Heart right ventricle (tissue), 16 donors: ENCODE results near the gene C1QTNF6. TPM values are rescaled to one million over a fixed set of nuclear protein-coding genes. Genes with fewer than 3 reads are reported as not detected.

ENCODE experiments used
- ATAC-seq, 8 donors: fragments of 200-7000 bp; cut with Tn5 transposase; one replicate each; pipeline ENCODE4 v1.9.1; 2020; ENCODE audit warnings: mild to moderate bottlenecking in 8 of 8, moderate library complexity in 8 of 8, moderate number of reproducible peaks in 1 of 8
- DNase-seq, 2 donors: peaks; one replicate each; pipeline ENCODE4 v3.0.0-alpha.2; 2020
- H3K27ac ChIP-seq, 10 donors: fragments of 200-600 bp; sonication (generic) in 2 of 10; one replicate each; pipeline versions ENCODE4 v1.5.0 to v1.8.0; 2020 to 2022; ENCODE audit warnings: mild to moderate bottlenecking in 3 of 10
- H3K27me3 ChIP-seq, 7 donors: fragments of 200-600 bp; one replicate each; pipeline ENCODE4 v1.8.0; 2021 to 2022; ENCODE audit warnings: mild to moderate bottlenecking in 2 of 7
- H3K36me3 ChIP-seq, 9 donors: fragments of 200-600 bp; sonication (generic) in 1 of 9; one replicate each; pipeline versions ENCODE4 v1.5.0 to v1.8.0; 2020 to 2022; ENCODE audit warnings: mild to moderate bottlenecking in 2 of 9
- H3K4me1 ChIP-seq, 9 donors: fragments of 200-600 bp; sonication (generic) in 1 of 9; one replicate each; pipeline versions ENCODE4 v1.5.0 to v1.8.0; 2020 to 2022; ENCODE audit warnings: mild to moderate bottlenecking in 4 of 9
- H3K4me3 ChIP-seq, 10 donors: fragments of 200-600 bp; sonication (generic) in 2 of 10; one replicate each; pipeline versions ENCODE4 v1.5.0 to v1.8.0; 2020 to 2022; ENCODE audit warnings: mild to moderate bottlenecking in 7 of 10, moderate library complexity in 2 of 10
- H3K9me3 ChIP-seq, 11 donors: fragments of 200-600 bp in 10 of 11; sonication (generic) in 2 of 11; one replicate each; pipeline versions ENCODE4 v1.5.0 to v1.8.0; 2013 to 2022; ENCODE audit warnings: mild to moderate bottlenecking in 2 of 11, control low read depth in 1 of 11, moderate library complexity in 1 of 11
- WGBS, 2 donors: extraction: QIAGEN DNeasy Blood & Tissue Kit; methylation state at CpG; one replicate each; pipeline ENCODE4 v1.1.7; 2013; ENCODE audit warnings: inconsistent platforms in 1 of 2; 5-methylcytosine and 5-hydroxymethylcytosine counted together
- intact Hi-C, 10 donors: fragments of 100-400 bp; cut with DNase I; formaldehyde crosslinking; loops; one replicate each; pipeline versions ENCODE4 v1.11.1 to v1.14.2; 2022
- polyA plus RNA-seq, 2 donors: library from polyadenylated mRNA; stranded (reverse); fragments of 200-250 nt; gene quantifications; one replicate each; pipeline ENCODE4 v1.2.3, GENCODE V29; 2013
- total RNA-seq, 10 donors: library from RNA; stranded (reverse); fragmentation: NEBNext Ultra II Directional in 3 of 10; extraction: Animal tissue kit (Norgen Biotek cat#: 25700) in 3 of 10; gene quantifications; one replicate each; pipeline versions ENCODE4 v1.2.1 to v1.2.4, GENCODE V29; 2021 to 2023
- TF ChIP-seq, protein P1 (sequence below), 9 donors: fragments of 200-600 bp; sonication (generic) in 2 of 9; IDR thresholded peaks; one replicate each; pipeline versions ENCODE4 v1.5.0 to v1.8.0; 2021 to 2022; ENCODE audit warnings: antibody characterized with exemption in 9 of 9, mild to moderate bottlenecking in 5 of 9, moderate library complexity in 1 of 9
- donor health status: Arrhythmogenic right ventricular cardiomyopathy.
- donor health status: ischemic (EF 13 %, LVEDD 7.1; RV severe dilation, severe dysfunction).
- donor health status: healthy with polysubstance abuse.
- donor health status: DM: no; HTN: yes; CAD: no.
- donor health status: DM: no; HTN: no; CAD: no.
- donor health status: ischemic (EF 25% LVEDD 6.9; RV normal size, moderate dysfunction).
- donor health status: ischemic (EF 25% LVEDD 5.7; RV mildly dilated, moderate dysfunction).
- donor health status: healthy.
- donor health status: DM: yes; HTN: yes; CAD: no.
- donor health status: Ischemic cardiomyopathy.
- donor health status: ischemic (EF 35%, LVEDD 5.7; RV mildly dilated, moderate dysfunction).
- donor health status: nonischemic (EF 11% LVEDD 7.7; RV severe dilation, severe dysfunction).
- donor health status: DM: yes; HTN: yes; CAD: no.
- donor health status: PGD.
- donor health status: ischemic (EF 29% LVEDD 5.4; RV normal size, mild dysfunction).
- donor health status: nonischemic (EF 23%, LVEDD 6.1; RV moderate dilation, normal function).

Gene C1QTNF6
- total and polyA plus RNA-seq, 12 donors = 0.51 to 6.4 (median 1.5) TPM

DNA sequence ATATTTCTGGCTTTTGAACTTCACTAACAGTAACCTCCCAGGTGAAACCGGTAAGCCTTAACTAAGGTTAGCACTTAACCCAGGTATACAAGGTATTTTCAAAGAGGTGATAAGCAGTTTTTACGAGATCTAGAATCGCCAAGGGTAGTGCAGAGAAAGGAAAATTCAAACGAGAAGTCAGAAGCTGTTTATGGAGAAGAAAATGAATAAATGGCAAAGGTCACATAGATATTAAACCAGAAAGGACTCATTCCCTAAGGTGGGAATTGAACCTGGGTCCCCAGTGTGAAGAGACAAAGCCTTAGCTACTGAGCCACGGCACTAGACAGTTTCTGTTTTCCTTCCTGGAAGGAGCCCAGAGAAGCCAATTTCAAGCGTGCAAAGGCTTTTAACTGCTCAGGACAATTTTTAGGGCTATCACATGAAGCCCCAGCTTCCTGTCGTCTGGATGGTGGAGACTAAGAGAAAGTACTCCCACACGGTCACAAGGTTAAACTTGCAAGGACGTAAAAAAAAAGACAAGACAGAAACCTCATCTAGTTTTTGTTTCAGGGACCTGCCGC, 5.7 kb upstream of the C1QTNF6 start:
- peaks cover 24 to 65% (median 56%) of the 10 kb centered on the region in 9 donors for H3K4me1 ChIP-seq
- DNase-seq = no peak

DNA sequence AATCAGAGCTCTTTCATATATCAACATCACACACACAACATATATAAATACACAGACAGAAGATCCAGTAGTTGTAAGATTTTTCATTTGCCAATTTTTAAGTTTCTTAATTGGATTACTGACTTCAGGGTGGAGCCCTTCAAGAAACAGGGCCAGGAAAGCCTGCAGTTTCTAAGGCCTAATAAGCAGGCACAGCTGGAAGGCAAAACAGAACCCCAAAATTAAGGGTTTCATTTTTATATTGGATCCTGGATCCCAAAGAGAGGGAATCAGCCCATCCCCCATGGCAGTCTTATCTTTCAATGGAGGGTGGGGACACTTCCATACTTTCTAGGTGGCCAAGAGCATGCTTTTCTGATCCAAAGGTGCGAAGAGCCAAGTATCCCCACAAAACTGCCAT, 4.7 kb upstream of the C1QTNF6 start:
- Histone ChIP-seq H3K36me3 (no peaks in the 10 kb centered on the region), H3K27ac (peak overlapping the region in 3 of 10 donors; percentile 26 to 63 (median 57)), H3K4me3 (no peak overlapping the region), H3K27me3 (no peaks in the 10 kb centered on the region), H3K4me1 (peaks cover 25 to 67% (median 56%) of the 10 kb centered on the region in 9 donors), H3K9me3 (no peaks in the 10 kb centered on the region)
- no peak for DNase-seq
- TF ChIP-seq, protein P1, sequence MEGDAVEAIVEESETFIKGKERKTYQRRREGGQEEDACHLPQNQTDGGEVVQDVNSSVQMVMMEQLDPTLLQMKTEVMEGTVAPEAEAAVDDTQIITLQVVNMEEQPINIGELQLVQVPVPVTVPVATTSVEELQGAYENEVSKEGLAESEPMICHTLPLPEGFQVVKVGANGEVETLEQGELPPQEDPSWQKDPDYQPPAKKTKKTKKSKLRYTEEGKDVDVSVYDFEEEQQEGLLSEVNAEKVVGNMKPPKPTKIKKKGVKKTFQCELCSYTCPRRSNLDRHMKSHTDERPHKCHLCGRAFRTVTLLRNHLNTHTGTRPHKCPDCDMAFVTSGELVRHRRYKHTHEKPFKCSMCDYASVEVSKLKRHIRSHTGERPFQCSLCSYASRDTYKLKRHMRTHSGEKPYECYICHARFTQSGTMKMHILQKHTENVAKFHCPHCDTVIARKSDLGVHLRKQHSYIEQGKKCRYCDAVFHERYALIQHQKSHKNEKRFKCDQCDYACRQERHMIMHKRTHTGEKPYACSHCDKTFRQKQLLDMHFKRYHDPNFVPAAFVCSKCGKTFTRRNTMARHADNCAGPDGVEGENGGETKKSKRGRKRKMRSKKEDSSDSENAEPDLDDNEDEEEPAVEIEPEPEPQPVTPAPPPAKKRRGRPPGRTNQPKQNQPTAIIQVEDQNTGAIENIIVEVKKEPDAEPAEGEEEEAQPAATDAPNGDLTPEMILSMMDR (IDR thresholded peaks at IDR 0.05) = no peak
- 93 to 98% methylated on average over 1 of the region's 1 CpG for WGBS, 2 donors
- ATAC-seq = no peak
- intact Hi-C loops = no loop called here

More for the DNA sequence above, 5.7 kb upstream of the C1QTNF6 start:
- Histone ChIP-seq H3K9me3 (no peaks in the 10 kb centered on the region), H3K4me3 (no peak overlapping the region), H3K27me3 (no peaks in the 10 kb centered on the region), H3K36me3 (no peaks in the 10 kb centered on the region), H3K27ac (peak overlapping the region in 7 of 10 donors; percentile 17 to 63 (median 41))
- ATAC-seq = no peak
- WGBS, 2 donors = 50 to 54% methylated on average over 10 of the region's 10 CpGs
- TF ChIP-seq, protein P1 (IDR thresholded peaks at IDR 0.05) = no peak
- intact Hi-C loops = no loop called here

DNA sequence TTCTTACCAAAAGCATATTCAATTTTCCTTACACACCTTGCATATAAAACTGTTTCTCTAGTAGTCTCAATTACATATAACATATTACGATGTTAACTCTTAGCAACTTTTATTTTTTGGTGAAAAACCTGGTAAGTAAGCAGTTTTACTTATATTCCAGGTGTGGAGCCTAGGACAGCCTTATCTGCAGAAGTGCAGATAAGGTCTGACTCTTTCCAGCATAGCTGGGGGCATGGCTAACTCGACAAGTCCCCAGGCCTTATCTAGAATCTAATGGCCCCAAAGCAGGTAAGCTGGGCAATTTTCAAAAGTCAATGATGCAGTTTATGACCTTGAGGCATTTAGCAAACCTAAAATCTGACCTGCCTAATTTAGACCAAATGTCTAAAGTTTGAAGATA, 4.2 kb upstream of the C1QTNF6 start:
- no peak for DNase-seq
- ATAC-seq = no peak
- 82% methylated on average over 2 of the region's 2 CpGs for WGBS, 2 donors
- H3K9me3 ChIP-seq = no peaks in the 10 kb centered on the region
- H3K27ac ChIP-seq = no peak overlapping the region
- no peak overlapping the region for H3K4me3 ChIP-seq
- TF ChIP-seq, protein P1 (IDR thresholded peaks at IDR 0.05) = no peak
- no peaks in the 10 kb centered on the region for H3K36me3 ChIP-seq
- no peaks in the 10 kb centered on the region for H3K27me3 ChIP-seq
- intact Hi-C loops = no loop called here
- H3K4me1 ChIP-seq = peaks cover 21 to 67% (median 56%) of the 10 kb centered on the region in 9 donors

DNA sequence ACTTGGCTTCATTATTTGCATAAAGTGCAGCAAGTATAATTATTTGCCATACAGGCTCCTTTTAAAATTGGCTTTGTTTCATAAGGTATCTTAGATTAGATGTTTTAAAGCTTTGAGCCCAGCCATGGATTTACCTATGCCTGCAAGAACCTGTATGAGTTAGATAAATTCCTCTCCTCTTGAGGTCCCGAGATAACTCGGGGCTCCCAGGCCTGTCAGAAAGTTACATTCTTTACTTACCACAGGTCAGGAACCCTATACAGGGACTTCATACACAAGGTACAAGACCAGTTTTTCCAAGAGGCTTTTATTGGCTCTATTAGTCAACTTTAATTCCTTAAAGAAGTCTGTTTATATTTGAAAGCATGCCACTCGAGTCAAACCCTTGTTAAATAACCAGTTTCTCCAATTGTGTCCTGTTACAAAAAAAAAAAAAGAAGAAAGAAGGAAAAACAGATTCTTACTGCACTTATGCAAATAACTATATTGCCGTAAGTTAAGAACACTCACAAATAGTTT, 2.3 kb upstream of the C1QTNF6 start:
- Histone ChIP-seq H3K9me3 (no peaks in the 10 kb centered on the region), H3K36me3 (no peaks in the 10 kb centered on the region), H3K4me1 (peaks cover 18 to 64% (median 53%) of the 10 kb centered on the region in 9 donors), H3K27ac (peak overlapping the region in 1 of 10 donors; percentile 45), H3K4me3 (no peak overlapping the region), H3K27me3 (no peaks in the 10 kb centered on the region)
- 54 to 96% methylated on average over 4 of the region's 4 CpGs for WGBS, 2 donors
- DNase-seq (no peak), ATAC-seq (no peak)
- intact Hi-C loops = no loop called here
- TF ChIP-seq, protein P1 (IDR thresholded peaks at IDR 0.05) = no peak
